Liver (tissue), 9 donors: Measurements from ENCODE around the gene WIPI1. TPM values are rescaled to one million over a fixed set of nuclear protein-coding genes. Genes with fewer than 3 reads are reported as not detected.
A peak's percentile ranks its signal among the peaks of the same experiment; 100 is the strongest.

Experiments
- DNase-seq: peaks from one replicate; pipeline ENCODE4 v3.0.0-alpha.2; 2017; ENCODE audit warnings: low spot score
- H3K27ac ChIP-seq, 2 donors: one replicate each; pipeline ENCODE4 v1.7.0; 2013; ENCODE audit warnings: inconsistent platforms in 2 of 2, low read length in 2 of 2, control low read depth in 1 of 2, low read depth in 1 of 2, mild to moderate bottlenecking in 1 of 2
- H3K27me3 ChIP-seq, 4 donors: one replicate each; pipeline versions ENCODE4 v1.6.1 to v1.7.0; 2013; ENCODE audit warnings: low read length in 3 of 4, inconsistent platforms in 1 of 4, mild to moderate bottlenecking in 1 of 4, moderate library complexity in 1 of 4; ENCODE audit not compliant: control insufficient read depth in 4 of 4, insufficient read depth in 4 of 4
- H3K36me3 ChIP-seq, 4 donors: one replicate each; pipeline versions ENCODE4 v1.6.1 to v1.7.0; 2013; ENCODE audit warnings: low read length in 3 of 4, mild to moderate bottlenecking in 3 of 4, low read depth in 1 of 4, moderate library complexity in 1 of 4; ENCODE audit not compliant: control insufficient read depth in 4 of 4, insufficient read depth in 3 of 4
- H3K4me1 ChIP-seq, 4 donors: one replicate each; pipeline versions ENCODE4 v1.6.1 to v1.7.0; 2013; ENCODE audit warnings: low read length in 3 of 4, mild to moderate bottlenecking in 3 of 4, moderate library complexity in 1 of 4; ENCODE audit not compliant: control insufficient read depth in 4 of 4, insufficient read depth in 4 of 4
- H3K4me3 ChIP-seq, 3 donors: one replicate each; pipeline versions ENCODE4 v1.6.1 to v1.7.0; 2013; ENCODE audit warnings: low read length in 3 of 3, control low read depth in 1 of 3, low read depth in 1 of 3, mild to moderate bottlenecking in 1 of 3
- H3K9ac ChIP-seq, 2 donors: one replicate each; pipeline ENCODE4 v1.7.0; 2013; ENCODE audit warnings: low read length in 2 of 2, mild to moderate bottlenecking in 2 of 2, moderate library complexity in 2 of 2, control low read depth in 1 of 2, low read depth in 1 of 2
- H3K9me3 ChIP-seq, 4 donors: one replicate each; pipeline versions ENCODE4 v1.6.1 to v1.7.0; 2013; ENCODE audit warnings: low read length in 3 of 4; ENCODE audit not compliant: control insufficient read depth in 4 of 4
- CTCF ChIP-seq: fragments of 150-350 bp; IDR thresholded peaks from 2 replicates; pipeline ENCODE4 v1.5.1; 2017; ENCODE audit warnings: improper control_type of control experiment, low read depth, low read length; ENCODE audit not compliant: missing input control
- EGR1 ChIP-seq, 2 donors: IDR thresholded peaks; 2 replicates each; pipeline ENCODE4 v1.6.1; 2016 to 2018; ENCODE audit warnings: antibody characterized with exemption in 2 of 2, low read depth in 2 of 2
- HNF4G ChIP-seq: IDR thresholded peaks from 2 replicates; pipeline ENCODE4 v1.6.1; 2016; ENCODE audit warnings: antibody characterized with exemption
- MAX ChIP-seq: IDR thresholded peaks from 2 replicates; pipeline ENCODE4 v1.6.1; 2016; ENCODE audit warnings: antibody characterized with exemption
- NR2F2 ChIP-seq: IDR thresholded peaks from 2 replicates; pipeline ENCODE4 v1.6.1; 2016; ENCODE audit warnings: antibody characterized with exemption
- RAD21 ChIP-seq, 2 donors: IDR thresholded peaks; 2 replicates each; pipeline ENCODE4 v1.6.1; 2016; ENCODE audit warnings: antibody characterized with exemption in 2 of 2, mild to moderate bottlenecking in 2 of 2
- REST ChIP-seq: IDR thresholded peaks from 2 replicates; pipeline ENCODE4 v1.6.1; 2016; ENCODE audit warnings: antibody characterized with exemption, mild to moderate bottlenecking
- WGBS: extraction: QIAGEN DNeasy Blood & Tissue Kit; methylation state at CpG from one replicate; pipeline ENCODE4 v1.1.7; 2013; 5-methylcytosine and 5-hydroxymethylcytosine counted together
- polyA plus RNA-seq, 2 donors: library from polyadenylated mRNA; stranded (reverse) in 1 of 2; unstranded in 1 of 2; fragments of 200-250 nt in 1 of 2; fragments of >200 nt in 1 of 2; fragmentation: Nextera tagmentation in 1 of 2; extraction: Ambion mirVana in 1 of 2; gene quantifications; one replicate each; pipeline versions ENCODE4 v1.2.1 to v1.2.3, GENCODE V29; 2013 to 2015
- total RNA-seq, 2 donors: library from RNA; depleted of rRNA; stranded (reverse); fragments of >200 nt; gene quantifications; one replicate each; pipeline ENCODE4 v1.2.3, GENCODE V29; 2014
- donor health status: healthy.
- donor health status: healthy.
- donor health status: healthy.
- donor health status: healthy.
- donor health status: healthy.

Gene WIPI1
- total and polyA plus RNA-seq, 4 donors = 21.1 to 48.6 (median 29.8) TPM

- no peaks in the 10 kb centered on the region for H3K27me3 ChIP-seq
- no peaks in the 10 kb centered on the region for H3K36me3 ChIP-seq
- TF ChIP-seq CTCF (peak; percentile 77), RAD21 (IDR thresholded peaks at IDR 0.05) (peak; percentile 91 to 95), NR2F2 (no peak)
- WGBS = 20% methylated on average over 11 of the region's 11 CpGs
- H3K9ac ChIP-seq = no peak overlapping the region
- H3K4me1 ChIP-seq = peaks cover 0 to 6% (median 5%) of the 10 kb centered on the region in 4 donors
- peak; percentile 52 for DNase-seq
- H3K9me3 ChIP-seq = peaks cover 0 to 4% (median 0%) of the 10 kb centered on the region in 4 donors
- peak overlapping the region; percentile 42 to 47 for H3K27ac ChIP-seq
- H3K4me3 ChIP-seq = no peak overlapping the region
These were observed 58.3 kb downstream of the WIPI1 start for GRCh38 chr17:68398691-68399637.

- Histone ChIP-seq H3K4me3 (no peak overlapping the region), H3K9me3 (peaks cover 0 to 4% (median 0%) of the 10 kb centered on the region in 4 donors), H3K9ac (no peak overlapping the region), H3K27me3 (no peaks in the 10 kb centered on the region), H3K36me3 (no peaks in the 10 kb centered on the region), H3K27ac (no peak overlapping the region), H3K4me1 (peaks cover 0 to 14% (median 10%) of the 10 kb centered on the region in 4 donors)
- TF ChIP-seq CTCF (no peak), HNF4G (no peak)
- 81% methylated on average over 7 of the region's 7 CpGs for WGBS
- DNase-seq = no peak
These were observed 60.2 kb downstream of the WIPI1 start for GRCh38 chr17:68397108-68397536.

- 82% methylated on average over 10 of the region's 10 CpGs for WGBS
- Histone ChIP-seq H3K4me1 (peaks cover 0 to 20% (median 16%) of the 10 kb centered on the region in 4 donors), H3K4me3 (no peak overlapping the region), H3K9ac (no peak overlapping the region), H3K36me3 (no peaks in the 10 kb centered on the region), H3K9me3 (peaks cover 0 to 4% (median 0%) of the 10 kb centered on the region in 4 donors), H3K27ac (no peak overlapping the region), H3K27me3 (no peaks in the 10 kb centered on the region)
- no peak for DNase-seq
- TF ChIP-seq MAX (peak; percentile 41), NR2F2 (peak; percentile 81), EGR1 (IDR thresholded peaks at IDR 0.05; ENCODE audit: low read depth in 2 of 2) (no peak), REST (no peak)
These were observed 60.8 kb downstream of the WIPI1 start for GRCh38 chr17:68396226-68397107.
